DOHH2 (cell line): ENCODE results near the gene DPYD.

ENCODE experiments used
- CTCF ChIP-seq: fragments of 200-600 bp; sonication (generic); IDR thresholded peaks from one replicate; pipeline ENCODE4 v1.5.1; 2014; ENCODE audit warnings: antibody characterized with exemption, mild to moderate bottlenecking, low read depth, low read length; ENCODE audit not compliant: poor library complexity, severe bottlenecking
- EZH2phosphoT487 ChIP-seq: fragments of 200-600 bp; sonication (generic); IDR thresholded peaks from 2 replicates; pipeline ENCODE4 v1.6.1; 2017; ENCODE audit warnings: borderline replicate concordance, mild to moderate bottlenecking, antibody characterized with exemption, low read length, moderate library complexity, mixed read lengths

GRCh38 chr1:97094247-97094972 is 826.4 kb downstream of the DPYD start:
- TF ChIP-seq CTCF (no peak), EZH2phosphoT487 (no peak)
